MM.1S (cell line): ENCODE data around the gene GRM3.

ENCODE experiments used
- DNase-seq: peaks from one replicate; pipeline ENCODE4 v3.0.0-alpha.2; 2015
- H2AFZ ChIP-seq: fragments of 300-600 bp; sonication (generic); 2 replicates; pipeline ENCODE4 v1.6.0; 2016; ENCODE audit warnings: antibody characterized with exemption, low read length
- H3F3A ChIP-seq: fragments of 300-600 bp; sonication (generic); 2 replicates; pipeline ENCODE4 v1.6.1; 2016; ENCODE audit warnings: mild to moderate bottlenecking, antibody characterized with exemption, low read length, moderate library complexity, mixed read lengths; ENCODE audit not compliant: insufficient read depth
- H3K27ac ChIP-seq: fragments of 300-600 bp; sonication (generic); 2 replicates; pipeline ENCODE4 v1.5.1; 2016; ENCODE audit warnings: mild to moderate bottlenecking, low read length
- H3K27me3 ChIP-seq: fragments of 300-600 bp; sonication (generic); replicated peaks from 2 replicates; pipeline ENCODE4 v1.6.0; 2016; ENCODE audit warnings: low read length; ENCODE audit not compliant: insufficient read depth
- H3K36me3 ChIP-seq: fragments of 300-600 bp; sonication (generic); replicated peaks from 2 replicates; pipeline ENCODE4 v1.6.1; 2016; ENCODE audit warnings: mild to moderate bottlenecking, low read length, mixed read lengths; ENCODE audit not compliant: insufficient read depth
- H3K4me1 ChIP-seq: fragments of 300-600 bp; sonication (generic); 2 replicates; pipeline ENCODE4 v1.6.1; 2016; ENCODE audit warnings: low read length, mixed read lengths
- H3K4me2 ChIP-seq: fragments of 300-600 bp; sonication (generic); 2 replicates; pipeline ENCODE4 v1.6.0; 2016; ENCODE audit warnings: low read depth, low read length
- H3K4me3 ChIP-seq: fragments of 300-600 bp; sonication (generic); 2 replicates; pipeline ENCODE4 v1.5.1; 2016; ENCODE audit warnings: low read length, mixed read lengths
- H3K79me2 ChIP-seq: fragments of 300-600 bp; sonication (generic); 2 replicates; pipeline ENCODE4 v1.6.1; 2016; ENCODE audit warnings: mixed run types, low read length, mixed read lengths
- H3K9ac ChIP-seq: fragments of 300-600 bp; sonication (generic); 2 replicates; pipeline ENCODE4 v1.6.1; 2016; ENCODE audit warnings: low read length, mixed read lengths
- H3K9me2 ChIP-seq: fragments of 300-600 bp; sonication (generic); replicated peaks from 2 replicates; pipeline ENCODE4 v1.6.1; 2016; ENCODE audit warnings: mild to moderate bottlenecking, low read length, mixed read lengths; ENCODE audit not compliant: insufficient read depth
- H3K9me3 ChIP-seq: fragments of 300-600 bp; sonication (generic); replicated peaks from 2 replicates; pipeline ENCODE4 v1.6.1; 2016; ENCODE audit warnings: mild to moderate bottlenecking, low read length, mixed read lengths; ENCODE audit not compliant: insufficient read depth
- H4K20me1 ChIP-seq: fragments of 300-600 bp; sonication (generic); 2 replicates; pipeline ENCODE4 v1.6.1; 2016; ENCODE audit warnings: mild to moderate bottlenecking, low read length, moderate library complexity, mixed read lengths; ENCODE audit not compliant: insufficient read depth
- CTCF ChIP-seq: fragments of 300-600 bp; sonication (generic); IDR thresholded peaks from 2 replicates; pipeline ENCODE4 v1.5.1; 2016; ENCODE audit warnings: antibody characterized with exemption, low read length, mixed read lengths
- EZH2 ChIP-seq: fragments of 300-600 bp; sonication (generic); optimal IDR thresholded peaks from 2 replicates; pipeline ENCODE3; 2017; ENCODE audit warnings: low read depth, mild to moderate bottlenecking, antibody characterized with exemption, low read length, mixed read lengths
- EZH2phosphoT487 ChIP-seq: fragments of 300-600 bp; sonication (generic); IDR thresholded peaks from 2 replicates; pipeline ENCODE4 v1.6.1; 2018; ENCODE audit warnings: antibody characterized with exemption, low read length

Gene GRM3

DNA sequence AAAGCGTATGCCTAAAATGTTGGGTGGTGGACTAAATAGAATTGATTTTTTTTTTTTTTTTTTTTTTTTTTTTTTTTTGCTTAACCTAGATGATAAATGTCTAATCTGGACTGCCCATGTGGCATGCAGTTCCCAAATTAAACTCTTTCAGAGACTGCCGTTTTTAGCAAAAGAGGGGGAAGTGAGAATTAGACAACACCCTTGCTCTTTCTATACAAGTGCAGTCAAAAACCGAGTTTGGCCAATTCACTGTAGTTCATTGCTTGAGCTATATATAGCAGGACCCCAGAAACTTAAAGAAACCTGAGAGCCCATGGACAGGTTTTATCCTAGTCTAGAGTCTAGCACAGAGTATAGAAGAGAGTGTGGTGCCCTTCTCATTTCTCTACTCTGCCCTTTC is 141.9 kb downstream of the GRM3 start:
- peak; percentile 85 for DNase-seq
- TF ChIP-seq CTCF = no peak
- TF ChIP-seq EZH2 = no peak
- no peak for TF ChIP-seq EZH2phosphoT487
- Histone ChIP-seq H3K79me2 (no peaks in the 10 kb centered on the region), H3F3A (peaks cover 11% of the 10 kb centered on the region; the same call in 1 of the 2 replicates), H3K4me2 (peak overlapping the region; percentile 52), H2AFZ (peak overlapping the region; percentile 44; the same call in 1 of the 2 replicates), H3K9me2 (no peaks in the 10 kb centered on the region), H3K36me3 (no peaks in the 10 kb centered on the region), H3K9me3 (no peaks in the 10 kb centered on the region), H3K27ac (peak overlapping the region; percentile 72; the same call in 1 of the 2 replicates), H4K20me1 (no peaks in the 10 kb centered on the region), H3K27me3 (no peaks in the 10 kb centered on the region), H3K4me3 (no peak overlapping the region), H3K9ac (peak overlapping the region; percentile 15; the same call in 1 of the 2 replicates), H3K4me1 (peaks cover 70% of the 10 kb centered on the region)

GRCh38 chr7:86786376-86786775 is 142.7 kb downstream of the GRM3 start:
- no peak overlapping the region for H2AFZ ChIP-seq
- no peak overlapping the region for H3K9ac ChIP-seq
- no peaks in the 10 kb centered on the region for H3K36me3 ChIP-seq
- H3K9me2 ChIP-seq = no peaks in the 10 kb centered on the region
- TF ChIP-seq CTCF = no peak
- no peak for TF ChIP-seq EZH2
- no peak for TF ChIP-seq EZH2phosphoT487
- H3K9me3 ChIP-seq = no peaks in the 10 kb centered on the region
- no peak for DNase-seq
- H3K27me3 ChIP-seq = no peaks in the 10 kb centered on the region
- H3K4me2 ChIP-seq = peak overlapping the region; percentile 52; the same call in 1 of the 2 replicates
- no peaks in the 10 kb centered on the region for H4K20me1 ChIP-seq
- peaks cover 73% of the 10 kb centered on the region for H3K4me1 ChIP-seq
- peak overlapping the region; percentile 72; the same call in 1 of the 2 replicates for H3K27ac ChIP-seq
- H3K79me2 ChIP-seq = no peaks in the 10 kb centered on the region
- peaks cover 11% of the 10 kb centered on the region; the same call in 1 of the 2 replicates for H3F3A ChIP-seq
- H3K4me3 ChIP-seq = no peak overlapping the region

DNA sequence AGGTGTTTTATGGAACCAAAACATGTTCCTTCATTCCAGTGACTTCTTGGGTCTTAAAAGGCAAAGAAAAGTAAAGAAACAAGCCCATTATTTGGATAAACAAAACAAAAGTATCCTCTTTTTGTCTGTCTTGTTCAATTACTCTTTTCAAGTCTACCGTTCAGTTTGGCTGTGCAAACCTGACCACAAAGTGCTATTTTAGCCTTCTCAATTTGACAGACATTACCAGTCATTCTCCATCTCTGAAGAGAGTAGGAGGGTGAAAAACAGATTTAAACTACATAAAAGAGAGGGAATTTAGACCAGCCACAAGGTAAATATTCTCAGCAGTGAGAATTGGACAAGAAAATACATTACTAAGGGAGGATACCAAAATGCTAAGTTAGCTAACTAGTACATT is 145.2 kb downstream of the GRM3 start:
- Histone ChIP-seq H3K9me2 (no peaks in the 10 kb centered on the region), H3K36me3 (no peaks in the 10 kb centered on the region), H3K79me2 (no peaks in the 10 kb centered on the region), H4K20me1 (no peaks in the 10 kb centered on the region), H3K4me3 (peak overlapping the region; percentile 37; the same call in 1 of the 2 replicates), H3K4me2 (peak overlapping the region; percentile 58), H3F3A (peaks cover 11% of the 10 kb centered on the region; the same call in 1 of the 2 replicates), H3K4me1 (peaks cover 61% of the 10 kb centered on the region), H3K27me3 (no peaks in the 10 kb centered on the region), H3K9ac (peak overlapping the region; percentile 18; the same call in 1 of the 2 replicates), H3K27ac (peak overlapping the region; percentile 58; the same call in 1 of the 2 replicates), H3K9me3 (no peaks in the 10 kb centered on the region), H2AFZ (peak overlapping the region; percentile 20)
- TF ChIP-seq EZH2 = no peak
- no peak for TF ChIP-seq EZH2phosphoT487
- no peak for TF ChIP-seq CTCF
- peak; percentile 42 for DNase-seq
